Thyroid gland (tissue), 4 donors: ENCODE data around the gene CALR. TPM values are rescaled to one million over a fixed set of nuclear protein-coding genes. Genes with fewer than 3 reads are reported as not detected.
A peak's percentile ranks its signal among the peaks of the same experiment; 100 is the strongest.

Experiments used
- DNase-seq, 2 donors: peaks; one replicate each; pipeline ENCODE4 v3.0.0-alpha.2; 2019
- H3K27ac ChIP-seq, 3 donors: fragments of 200-600 bp; sonication (generic); 1 replicate in 2 of 3; 2 replicates in 1 of 3; pipeline ENCODE4 v1.5.1; 2016 to 2019; ENCODE audit warnings: mild to moderate bottlenecking in 1 of 3, moderate library complexity in 1 of 3
- H3K27me3 ChIP-seq: fragments of 200-600 bp; sonication (generic); one replicate; pipeline ENCODE4 v1.5.1; 2019
- H3K36me3 ChIP-seq, 2 donors: fragments of 200-600 bp; sonication (generic); one replicate each; pipeline ENCODE4 v1.5.1; 2016 to 2019
- H3K4me1 ChIP-seq, 2 donors: fragments of 200-600 bp; sonication (generic); one replicate each; pipeline ENCODE4 v1.5.1; 2017 to 2019
- H3K4me3 ChIP-seq, 3 donors: fragments of 200-600 bp; sonication (generic); replicated peaks in 1 of 3; 1 replicate in 2 of 3; 2 replicates in 1 of 3; pipeline ENCODE4 v1.5.1; 2016; ENCODE audit warnings: mild to moderate bottlenecking in 1 of 3
- H3K9me3 ChIP-seq: fragments of 200-600 bp; sonication (generic); one replicate; pipeline ENCODE4 v1.5.1; 2017
- POLR2A ChIP-seq, 2 donors: fragments of 450-650 bp; IDR thresholded peaks; one replicate each; pipeline ENCODE4 v1.6.1; 2017; ENCODE audit warnings: antibody characterized with exemption in 2 of 2, mild to moderate bottlenecking in 2 of 2, moderate library complexity in 1 of 2
- WGBS, 2 donors: methylation state at CpG; one replicate each; pipeline ENCODE4 v1.1.5; 2017; 5-methylcytosine and 5-hydroxymethylcytosine counted together
- intact Hi-C: fragments of 100-400 bp; cut with DNase I; formaldehyde crosslinking; loops from one replicate; pipeline ENCODE4 v1.15.1; 2023
- total RNA-seq, 4 donors: library from RNA; depleted of rRNA; stranded (reverse); fragments of >200 nt; gene quantifications; one replicate each; pipeline ENCODE4 v1.2.3, GENCODE V29; 2016
- TF ChIP-seq, protein P1 (sequence below), 6 experiments: fragments of 200-600 bp in 3 of 6; fragments of 450-650 bp in 3 of 6; sonication (generic) in 3 of 6; IDR thresholded peaks; one replicate each; pipeline ENCODE4 v1.5.1; 2016 to 2019; ENCODE audit warnings: antibody characterized with exemption in 6 of 6, mild to moderate bottlenecking in 2 of 6, inconsistent platforms in 1 of 6, moderate library complexity in 1 of 6

Gene CALR
- total RNA-seq, 4 donors from 2014 or later: 1,892 to 4,270 (median 2,942) TPM

DNA sequence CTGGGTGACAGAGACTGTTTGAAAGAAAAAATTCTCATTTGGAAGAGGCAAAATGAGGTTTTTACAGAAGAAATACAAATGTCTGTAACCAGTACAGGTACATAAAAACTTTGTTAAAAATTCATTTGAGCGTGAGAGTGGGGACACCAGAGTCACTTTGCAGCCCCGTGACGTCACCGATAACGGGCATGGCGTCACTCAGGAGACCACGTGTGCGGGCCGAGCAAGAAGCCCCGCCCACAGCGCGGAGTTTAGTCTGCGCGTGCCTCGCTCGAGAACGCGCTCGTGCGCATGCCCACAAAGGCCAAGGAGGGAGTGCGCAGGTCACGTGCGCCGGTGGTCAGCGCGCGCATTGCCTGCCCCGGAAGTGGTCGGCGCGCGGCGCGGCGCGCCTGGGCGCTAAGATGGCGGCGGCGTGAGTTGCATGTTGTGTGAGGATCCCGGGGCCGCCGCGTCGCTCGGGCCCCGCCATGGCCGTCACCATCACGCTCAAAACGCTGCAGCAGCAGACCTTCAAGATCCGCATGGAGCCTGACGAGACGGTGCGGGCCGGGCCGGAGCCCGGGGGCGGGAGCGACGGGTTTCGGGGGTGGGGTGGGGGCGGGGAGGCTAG, 7.2 kb downstream of the CALR start, which contains the start of gene RAD23A:
RAD23A (plus strand) TSS at position 384 of the 613 bp plus-strand sequence; CDS start at position 471, 87 bp downstream.
- peak within 1 kb of the TSS; percentile 79 to 98 (median 94) for H3K27ac ChIP-seq
- WGBS, 2 donors: 1 to 2% methylated on average over 12 to 19 of the region's 62 CpGs
- DNase-seq: peak; percentile 98 to 99
- peaks cover 58 to 72% of the 10 kb centered on the region in 2 donors for H3K36me3 ChIP-seq
- intact Hi-C loops: no loop called here
- TF ChIP-seq POLR2A (IDR thresholded peaks at IDR 0.05): peak; percentile 50 to 89
- TF ChIP-seq, protein P1, sequence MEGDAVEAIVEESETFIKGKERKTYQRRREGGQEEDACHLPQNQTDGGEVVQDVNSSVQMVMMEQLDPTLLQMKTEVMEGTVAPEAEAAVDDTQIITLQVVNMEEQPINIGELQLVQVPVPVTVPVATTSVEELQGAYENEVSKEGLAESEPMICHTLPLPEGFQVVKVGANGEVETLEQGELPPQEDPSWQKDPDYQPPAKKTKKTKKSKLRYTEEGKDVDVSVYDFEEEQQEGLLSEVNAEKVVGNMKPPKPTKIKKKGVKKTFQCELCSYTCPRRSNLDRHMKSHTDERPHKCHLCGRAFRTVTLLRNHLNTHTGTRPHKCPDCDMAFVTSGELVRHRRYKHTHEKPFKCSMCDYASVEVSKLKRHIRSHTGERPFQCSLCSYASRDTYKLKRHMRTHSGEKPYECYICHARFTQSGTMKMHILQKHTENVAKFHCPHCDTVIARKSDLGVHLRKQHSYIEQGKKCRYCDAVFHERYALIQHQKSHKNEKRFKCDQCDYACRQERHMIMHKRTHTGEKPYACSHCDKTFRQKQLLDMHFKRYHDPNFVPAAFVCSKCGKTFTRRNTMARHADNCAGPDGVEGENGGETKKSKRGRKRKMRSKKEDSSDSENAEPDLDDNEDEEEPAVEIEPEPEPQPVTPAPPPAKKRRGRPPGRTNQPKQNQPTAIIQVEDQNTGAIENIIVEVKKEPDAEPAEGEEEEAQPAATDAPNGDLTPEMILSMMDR (IDR thresholded peaks at IDR 0.05): peak in 1 of 6 experiments; percentile 22
- peak within 1 kb of the TSS; percentile 38 to 94 (median 60) for H3K4me3 ChIP-seq
- H3K4me1 ChIP-seq: peaks cover 35 to 56% of the 10 kb centered on the region in 2 donors
- no peaks in the 10 kb centered on the region for H3K9me3 ChIP-seq
- no peaks in the 10 kb centered on the region for H3K27me3 ChIP-seq

DNA sequence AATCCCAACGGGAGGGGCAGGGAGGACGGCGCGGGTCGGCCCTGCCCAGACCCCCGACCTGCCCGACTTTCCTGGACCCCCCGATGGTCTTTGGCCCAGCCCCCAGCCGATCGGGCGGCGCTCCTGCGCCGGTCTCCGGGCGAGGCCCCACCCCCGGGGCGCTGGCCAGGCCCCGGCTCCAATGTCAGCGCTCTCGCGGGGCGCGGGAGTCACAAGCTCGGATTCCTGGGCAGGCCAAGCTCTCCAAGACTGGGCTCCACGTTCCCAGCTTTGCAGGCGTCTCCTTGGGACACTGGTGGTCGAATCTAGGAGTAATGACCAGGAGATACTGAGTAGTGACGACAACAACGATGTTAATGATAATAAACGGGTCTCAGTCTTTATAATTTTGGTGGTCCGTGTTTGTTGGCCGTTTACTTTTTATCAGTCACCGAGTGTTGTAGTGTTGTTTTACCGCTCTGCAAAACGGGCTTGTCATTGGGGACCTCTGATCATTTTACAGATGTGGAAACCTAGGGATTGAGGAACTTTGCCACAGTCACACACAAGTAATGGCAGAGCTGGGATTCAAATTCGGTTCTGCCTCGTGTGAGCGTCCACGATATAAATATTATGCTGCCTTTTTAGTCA, 7.8 kb downstream of the CALR start:
- peaks cover 52 to 70% of the 10 kb centered on the region in 2 donors for H3K36me3 ChIP-seq

DNA sequence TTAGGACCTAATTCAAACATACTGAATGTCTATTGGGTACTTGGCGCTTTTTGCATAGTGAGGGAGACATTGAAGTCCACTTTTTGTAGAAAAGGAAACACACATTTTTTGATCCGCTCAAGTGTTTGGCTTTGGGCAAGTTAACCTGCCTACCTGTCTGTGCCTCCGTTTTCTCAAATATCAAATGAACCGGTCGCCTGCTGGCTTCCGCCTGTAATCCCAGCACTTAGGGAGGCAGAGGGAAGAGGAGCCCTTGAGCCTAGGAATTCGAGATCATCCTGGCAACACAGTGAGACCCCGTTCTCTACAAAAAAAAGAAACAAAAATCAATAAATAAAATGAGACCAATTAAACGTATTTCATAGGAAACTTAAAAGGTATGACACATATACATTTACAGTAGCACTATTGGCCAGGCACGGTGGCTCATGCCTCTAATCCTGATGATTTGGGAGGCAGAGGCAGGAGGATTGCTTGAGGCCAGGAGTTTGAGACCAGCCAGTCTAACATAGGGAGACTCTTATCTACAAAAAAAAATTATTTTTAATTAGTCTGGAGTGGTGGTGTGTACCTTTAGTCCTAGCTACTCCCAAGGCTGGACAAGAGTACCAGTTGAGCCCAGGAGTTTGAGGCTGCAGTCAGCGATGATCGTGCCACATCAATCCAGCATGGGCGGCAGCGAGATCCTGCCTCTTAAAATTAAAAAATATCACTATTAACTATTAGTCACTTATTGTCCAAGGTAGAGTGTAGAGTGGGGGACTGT, 8.5 kb downstream of the CALR start:
- Histone ChIP-seq H3K27me3 (no peaks in the 10 kb centered on the region), H3K4me1 (peaks cover 23 to 43% of the 10 kb centered on the region in 2 donors), H3K36me3 (peaks cover 51 to 70% of the 10 kb centered on the region in 2 donors), H3K9me3 (no peaks in the 10 kb centered on the region), H3K27ac (peak overlapping the region in 1 of 3 donors; percentile 79), H3K4me3 (peak overlapping the region in 2 of 3 donors; percentile 60 to 94)
- WGBS, 2 donors: 55 to 59% methylated on average over 14 of the region's 14 CpGs
- no peak for DNase-seq
- TF ChIP-seq, protein P1 (IDR thresholded peaks at IDR 0.05): no peak
- TF ChIP-seq POLR2A (IDR thresholded peaks at IDR 0.05): no peak
- intact Hi-C loops: no loop called here

More for the DNA sequence above, 7.8 kb downstream of the CALR start:
- no peaks in the 10 kb centered on the region for H3K27me3 ChIP-seq
- intact Hi-C loops: no loop called here
- TF ChIP-seq POLR2A (IDR thresholded peaks at IDR 0.05): no peak
- TF ChIP-seq, protein P1 (IDR thresholded peaks at IDR 0.05): no peak
- 1% methylated on average over 13 to 21 of the region's 40 CpGs for WGBS, 2 donors
- peak; percentile 80 to 84 for DNase-seq
- H3K27ac ChIP-seq: peak overlapping the region; percentile 79 to 98 (median 94)
- H3K4me3 ChIP-seq: peak overlapping the region; percentile 38 to 94 (median 60)
- no peaks in the 10 kb centered on the region for H3K9me3 ChIP-seq
- H3K4me1 ChIP-seq: peaks cover 29 to 49% of the 10 kb centered on the region in 2 donors

DNA sequence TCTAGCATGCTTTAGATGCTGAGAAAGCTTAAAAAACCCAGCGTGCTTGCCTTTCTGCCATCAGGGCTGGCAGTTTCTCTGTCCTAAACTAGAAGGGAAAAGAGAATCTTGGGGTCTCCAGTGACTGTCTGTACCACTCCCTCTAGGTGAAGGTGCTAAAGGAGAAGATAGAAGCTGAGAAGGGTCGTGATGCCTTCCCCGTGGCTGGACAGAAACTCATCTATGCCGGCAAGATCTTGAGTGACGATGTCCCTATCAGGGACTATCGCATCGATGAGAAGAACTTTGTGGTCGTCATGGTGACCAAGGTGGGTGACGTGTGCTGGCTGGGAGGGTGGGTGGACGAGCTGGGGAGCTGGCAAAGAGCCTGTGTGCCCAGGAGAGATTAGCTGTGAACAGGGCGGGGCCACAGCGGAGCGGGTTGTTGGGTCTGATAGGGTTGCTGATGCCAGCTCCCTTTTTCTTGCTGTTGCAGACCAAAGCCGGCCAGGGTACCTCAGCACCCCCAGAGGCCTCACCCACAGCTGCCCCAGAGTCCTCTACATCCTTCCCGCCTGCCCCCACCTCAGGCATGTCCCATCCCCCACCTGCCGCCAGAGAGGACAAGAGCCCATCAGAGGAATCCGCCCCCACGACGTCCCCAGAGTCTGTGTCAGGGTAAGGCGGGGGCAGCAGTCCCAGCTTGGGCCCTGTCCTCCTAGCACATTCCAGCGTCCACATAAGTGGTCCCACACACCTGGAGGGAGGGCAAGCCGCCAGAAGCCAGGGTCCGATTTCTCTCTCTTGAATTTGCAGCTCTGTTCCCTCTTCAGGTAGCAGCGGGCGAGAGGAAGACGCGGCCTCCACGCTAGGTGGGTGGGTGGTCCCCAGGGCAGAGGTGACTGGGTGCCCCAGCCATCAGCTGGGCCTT, 9.5 kb downstream of the CALR start:
- Histone ChIP-seq H3K4me3 (no peak overlapping the region), H3K27ac (no peak overlapping the region), H3K9me3 (no peaks in the 10 kb centered on the region), H3K4me1 (peaks cover 21 to 36% of the 10 kb centered on the region in 2 donors), H3K27me3 (no peaks in the 10 kb centered on the region), H3K36me3 (peaks cover 57 to 72% of the 10 kb centered on the region in 2 donors)
- DNase-seq: no peak
- intact Hi-C loops: no loop called here
- TF ChIP-seq, protein P1 (IDR thresholded peaks at IDR 0.05): no peak
- no peak for TF ChIP-seq POLR2A (IDR thresholded peaks at IDR 0.05)
- 80 to 85% methylated on average over 26 to 28 of the region's 28 CpGs for WGBS, 2 donors
